G401.6 (cell line): ENCODE results near the gene ANKRD52.
A peak's percentile ranks its signal among the peaks of the same experiment; 100 is the strongest.

Experiments used
- FAIRE-seq: peaks from 2 replicates; lab custom pipeline; 2012; peaks lifted over from hg19 to GRCh38; lab: Jason Lieb, UNC

The ANKRD52 gene

DNA sequence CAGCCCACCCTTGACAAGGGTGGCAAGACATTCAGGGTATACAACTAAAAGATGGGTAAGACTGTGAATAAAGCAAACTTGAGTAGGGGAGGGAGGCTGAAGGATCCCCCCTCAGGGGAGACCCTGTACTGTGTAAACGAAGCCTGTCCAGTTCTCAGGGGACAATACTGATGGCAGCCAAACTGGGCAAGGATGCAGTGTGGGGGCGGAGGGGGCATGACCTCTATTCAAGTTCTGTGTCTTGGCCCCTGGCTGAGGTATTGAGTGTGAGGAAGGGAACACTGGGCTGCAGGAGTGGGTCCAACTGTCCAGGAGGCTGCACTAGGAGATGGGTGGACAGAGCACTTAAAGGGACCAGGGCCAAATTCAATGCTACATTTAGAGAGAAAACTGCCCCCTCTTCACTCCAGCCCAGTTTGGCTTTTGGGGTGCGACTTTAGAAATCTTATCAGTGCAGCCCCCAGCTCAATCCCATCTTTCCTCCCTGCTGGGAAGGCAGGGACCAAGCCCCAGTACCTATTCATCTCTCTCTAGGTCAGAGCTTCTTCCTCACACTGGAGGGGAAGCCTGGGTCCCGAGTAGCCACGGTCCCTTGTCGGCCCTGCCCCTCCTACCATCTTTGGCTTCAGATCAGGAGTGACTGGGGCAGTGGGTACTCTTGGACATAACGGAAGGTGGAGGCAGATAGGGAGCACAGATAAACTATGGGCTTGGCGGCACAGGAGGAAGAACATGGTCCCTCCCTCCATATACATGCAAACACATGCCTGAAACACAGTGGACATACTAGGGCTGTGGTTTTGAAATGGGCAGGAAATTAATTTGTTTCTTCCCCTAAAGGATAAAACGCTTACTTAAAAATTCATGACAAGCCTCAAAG lies 16.5 kb downstream of the ANKRD52 start:
- no peak for FAIRE-seq

DNA sequence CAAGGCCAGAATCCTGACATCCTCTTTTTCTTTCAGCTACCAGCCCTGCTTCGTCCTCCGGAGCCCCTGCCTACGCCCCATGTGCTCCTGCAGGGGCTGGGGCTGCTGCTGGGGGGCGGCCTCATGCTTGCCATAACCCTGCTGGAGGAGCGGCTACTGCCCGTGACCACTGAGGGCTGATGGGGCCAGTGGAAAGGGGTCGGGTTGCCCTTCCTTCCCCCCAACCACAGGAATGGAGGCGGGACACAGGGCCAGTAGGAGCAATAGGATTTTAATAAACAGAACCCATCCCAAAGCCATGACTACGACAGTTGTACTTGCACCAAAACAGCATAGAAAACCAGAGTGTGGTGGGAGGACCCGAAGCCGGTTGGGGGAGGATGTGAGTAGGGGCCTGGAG lies 20.6 kb downstream of the ANKRD52 start:
- FAIRE-seq, result no peak

DNA sequence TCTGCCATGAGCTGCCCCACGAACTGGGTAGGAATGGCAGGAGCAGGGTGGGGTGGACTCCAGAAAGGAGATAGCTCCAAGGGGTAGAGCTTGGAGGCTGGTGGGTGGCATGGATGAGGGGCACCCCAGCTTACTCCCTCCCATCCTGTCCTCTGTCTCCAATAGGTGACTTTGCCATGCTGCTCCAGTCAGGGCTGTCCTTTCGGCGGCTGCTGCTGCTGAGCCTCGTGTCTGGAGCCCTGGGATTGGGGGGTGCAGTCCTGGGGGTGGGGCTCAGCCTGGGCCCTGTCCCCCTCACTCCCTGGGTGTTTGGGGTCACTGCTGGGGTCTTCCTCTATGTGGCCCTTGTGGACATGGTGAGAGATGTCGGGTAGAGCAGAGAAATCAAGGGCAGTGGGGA lies 21.2 kb downstream of the ANKRD52 start:
- FAIRE-seq, result no peak

DNA sequence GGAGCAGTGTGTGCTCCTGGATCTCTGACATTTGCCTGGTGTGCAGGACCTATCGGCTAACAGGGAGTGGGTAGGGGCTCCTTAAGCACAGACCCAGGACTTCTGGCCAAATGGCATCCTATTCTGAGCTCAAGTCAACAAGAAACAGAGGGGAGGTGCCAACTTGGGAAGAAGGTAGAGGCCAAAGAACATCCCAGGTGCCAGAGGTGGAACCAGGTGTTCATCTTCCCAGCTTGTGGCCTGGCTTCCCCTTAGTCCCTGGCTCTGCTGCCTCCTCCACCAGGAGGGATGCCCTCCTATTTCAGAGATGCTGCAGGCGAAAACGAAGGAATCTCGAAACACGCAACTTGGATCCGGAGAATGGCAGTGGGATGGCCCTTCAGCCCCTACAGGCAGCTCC lies 22.1 kb downstream of the ANKRD52 start:
- no peak for FAIRE-seq

DNA sequence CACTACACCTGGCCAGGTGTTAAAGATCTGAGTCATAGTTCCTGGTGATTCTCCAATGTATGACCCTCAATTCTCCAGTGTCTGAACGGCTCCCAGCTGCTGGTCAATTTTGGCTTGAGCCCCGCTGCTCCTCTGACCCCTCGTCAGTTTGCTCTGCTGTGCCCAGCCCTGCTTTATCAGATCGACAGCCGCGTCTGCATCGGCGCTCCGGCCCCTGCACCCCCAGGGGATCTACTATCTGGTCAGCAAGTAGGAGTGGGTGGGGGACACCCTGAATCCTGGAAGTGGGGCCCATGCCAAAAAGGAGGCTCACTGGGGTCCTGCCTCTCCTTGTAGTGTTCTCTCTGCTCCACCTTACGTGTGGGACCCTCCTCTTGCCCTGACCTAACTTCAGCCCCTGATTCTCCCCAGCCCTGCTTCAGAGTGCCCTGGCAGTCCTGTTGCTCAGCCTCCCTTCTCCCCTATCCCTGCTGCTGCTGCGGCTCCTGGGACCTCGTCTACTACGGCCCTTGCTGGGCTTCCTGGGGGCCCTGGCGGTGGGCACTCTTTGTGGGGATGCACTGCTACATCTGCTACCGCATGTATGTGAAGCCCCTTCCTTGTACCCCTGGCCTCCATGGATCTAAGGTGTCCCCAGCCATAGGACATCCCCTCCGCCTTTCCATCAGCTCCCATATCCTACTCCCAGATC lies 23.3 kb downstream of the ANKRD52 start:
- no peak for FAIRE-seq

DNA sequence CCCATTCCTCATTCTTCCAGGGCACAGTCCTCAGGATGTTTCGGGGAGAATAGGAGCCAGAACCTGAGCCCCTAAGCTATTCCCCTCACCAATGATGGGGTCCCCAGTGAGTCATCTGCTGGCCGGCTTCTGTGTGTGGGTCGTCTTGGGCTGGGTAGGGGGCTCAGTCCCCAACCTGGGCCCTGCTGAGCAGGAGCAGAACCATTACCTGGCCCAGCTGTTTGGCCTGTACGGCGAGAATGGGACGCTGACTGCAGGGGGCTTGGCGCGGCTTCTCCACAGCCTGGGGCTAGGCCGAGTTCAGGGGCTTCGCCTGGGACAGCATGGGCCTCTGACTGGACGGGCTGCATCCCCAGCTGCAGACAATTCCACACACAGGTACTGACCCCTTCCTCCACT lies 27.0 kb downstream of the ANKRD52 start:
- no peak for FAIRE-seq

DNA sequence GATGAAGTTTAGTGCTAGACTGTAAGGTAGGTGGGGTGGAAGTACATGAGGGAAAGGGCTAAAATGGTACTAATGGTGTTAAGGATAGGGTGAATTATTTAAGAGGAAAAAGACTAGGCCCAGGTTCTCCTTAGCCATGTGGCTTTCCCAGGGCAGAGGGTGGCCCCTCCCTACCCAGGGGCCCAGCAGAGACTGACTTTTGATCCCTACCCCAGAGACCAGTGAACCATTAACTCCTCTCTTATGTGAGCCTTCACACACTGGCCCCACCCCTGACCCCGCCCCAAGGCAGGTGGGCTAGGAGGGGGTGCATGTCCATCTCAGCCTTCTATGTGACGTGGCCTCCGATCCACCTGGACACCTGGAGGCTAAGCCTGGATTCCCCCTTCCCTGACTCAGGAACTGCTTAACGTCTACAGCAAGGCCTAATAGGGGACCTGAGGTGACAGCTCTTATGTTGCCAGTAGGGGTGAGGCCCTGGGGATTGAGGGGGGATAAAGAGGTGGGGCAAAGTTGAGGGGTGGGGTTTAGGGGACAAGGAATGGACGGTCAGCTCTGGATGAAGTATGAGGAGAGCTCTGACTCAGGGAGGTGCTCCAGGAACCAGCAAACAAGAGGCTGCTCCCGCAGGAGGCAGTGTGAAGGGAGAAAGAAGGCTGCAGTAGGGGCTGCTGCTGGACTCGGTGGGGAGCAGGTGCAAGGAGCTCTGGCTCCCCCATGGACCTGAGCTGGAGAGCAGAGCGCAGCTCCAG lies 27.6 kb downstream of the ANKRD52 start:
- FAIRE-seq, result no peak

DNA sequence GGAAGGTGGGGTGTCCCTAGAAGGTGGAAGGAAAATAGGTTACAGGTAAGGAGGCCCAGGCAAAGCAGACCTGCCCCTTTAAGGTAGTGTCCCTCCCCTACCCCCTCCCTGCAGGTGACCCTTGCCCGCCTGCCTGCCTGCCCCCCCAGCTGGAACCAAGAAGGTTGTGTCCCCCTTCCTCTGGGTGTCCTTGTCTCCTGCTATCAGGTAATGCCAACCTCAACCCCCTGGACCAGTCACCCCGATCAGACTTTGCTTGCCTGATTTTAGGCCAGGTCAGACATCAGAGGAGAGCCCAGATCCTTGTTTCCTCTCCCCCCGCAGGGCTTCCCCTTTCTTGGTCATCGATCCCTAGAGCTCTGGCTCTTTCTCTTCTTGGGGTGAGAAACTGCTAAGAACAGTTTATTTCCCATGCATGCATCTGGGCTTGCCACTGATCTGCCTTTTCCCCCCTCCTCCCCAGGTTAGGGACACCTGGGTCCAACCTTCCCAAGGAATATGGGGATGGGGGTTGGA lies 28.2 kb downstream of the ANKRD52 start, which contains the start of gene SLC39A5:
Gene SLC39A5 (plus strand): TSS at position 136 of the 516 bp plus-strand sequence. CDS start 1,224 bp downstream, outside the sequence.
- FAIRE-seq, result no peak

DNA sequence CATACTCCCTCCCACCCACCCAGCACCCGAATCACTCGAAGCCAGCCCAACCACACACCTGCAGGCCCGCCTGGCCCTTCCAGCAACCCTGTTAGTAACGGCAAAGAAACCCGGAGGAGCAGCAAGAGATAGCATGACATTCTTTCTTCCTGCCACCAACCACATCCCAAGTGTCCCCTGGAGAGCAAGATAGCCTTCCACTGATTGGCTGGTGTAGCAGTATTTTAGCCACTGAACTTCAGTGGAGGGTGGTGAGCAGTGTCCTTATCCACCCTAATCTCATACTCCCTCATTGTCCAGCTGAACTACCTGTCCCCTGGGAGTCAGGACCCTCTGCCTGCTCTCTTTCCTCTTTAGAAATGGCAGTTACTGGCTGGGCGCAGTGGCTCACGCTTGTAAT lies 29.1 kb downstream of the ANKRD52 start:
- no peak for FAIRE-seq

DNA sequence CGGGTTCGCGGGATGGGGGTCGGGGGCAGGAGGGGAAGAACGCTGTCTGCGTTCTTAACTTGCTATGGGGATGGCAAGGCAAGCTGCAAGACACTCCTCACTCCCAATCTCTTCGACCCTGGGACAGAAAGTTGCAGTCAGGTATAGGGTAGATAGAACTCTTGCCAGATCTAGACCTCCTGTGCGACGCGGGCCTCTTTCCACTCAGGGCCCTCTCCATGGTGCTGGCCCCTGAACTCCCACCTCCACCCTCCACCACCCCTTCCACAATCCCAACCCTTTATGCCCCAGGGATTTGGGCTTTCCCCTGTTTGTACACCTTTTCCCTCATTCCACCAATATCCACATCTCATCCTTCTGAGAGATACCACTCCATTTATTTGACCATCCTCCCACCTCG lies 33.2 kb downstream of the ANKRD52 start:
- no peak for FAIRE-seq

DNA sequence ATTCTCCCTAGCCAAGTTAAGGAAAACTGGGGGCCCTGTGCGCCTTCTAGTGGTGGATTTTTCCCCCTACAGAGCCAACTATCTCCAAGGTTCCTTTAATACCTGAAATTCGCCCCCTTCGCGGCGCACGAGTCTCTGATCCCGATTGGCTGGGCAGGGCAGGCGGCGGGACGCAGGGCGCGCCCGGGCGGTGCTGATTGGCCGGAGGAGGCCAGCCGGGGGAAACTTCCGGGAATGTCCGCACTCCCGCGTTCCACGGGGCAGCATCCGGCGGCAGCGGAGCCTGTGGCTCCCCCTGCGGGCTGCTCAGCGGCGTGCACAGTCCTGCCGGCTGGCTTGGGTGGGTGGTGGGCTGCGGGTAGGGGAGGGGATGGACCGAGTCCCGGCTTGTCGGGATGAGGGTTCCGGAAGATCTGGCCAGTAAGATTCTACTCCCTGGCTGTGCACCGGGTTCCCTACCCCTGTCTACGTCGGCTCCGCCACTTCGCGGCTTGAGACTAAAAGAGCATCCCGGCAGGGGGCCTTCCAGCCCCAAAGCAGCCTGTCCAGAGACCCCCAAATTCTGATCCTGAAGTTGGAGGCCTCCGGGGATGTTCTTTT lies 34.0 kb downstream of the ANKRD52 start, which contains the start of gene NABP2:
Gene NABP2 (plus strand): TSS at position 241 of the 600 bp plus-strand sequence. CDS start 515 bp downstream, outside the sequence.
- FAIRE-seq, result peak; percentile 96

DNA sequence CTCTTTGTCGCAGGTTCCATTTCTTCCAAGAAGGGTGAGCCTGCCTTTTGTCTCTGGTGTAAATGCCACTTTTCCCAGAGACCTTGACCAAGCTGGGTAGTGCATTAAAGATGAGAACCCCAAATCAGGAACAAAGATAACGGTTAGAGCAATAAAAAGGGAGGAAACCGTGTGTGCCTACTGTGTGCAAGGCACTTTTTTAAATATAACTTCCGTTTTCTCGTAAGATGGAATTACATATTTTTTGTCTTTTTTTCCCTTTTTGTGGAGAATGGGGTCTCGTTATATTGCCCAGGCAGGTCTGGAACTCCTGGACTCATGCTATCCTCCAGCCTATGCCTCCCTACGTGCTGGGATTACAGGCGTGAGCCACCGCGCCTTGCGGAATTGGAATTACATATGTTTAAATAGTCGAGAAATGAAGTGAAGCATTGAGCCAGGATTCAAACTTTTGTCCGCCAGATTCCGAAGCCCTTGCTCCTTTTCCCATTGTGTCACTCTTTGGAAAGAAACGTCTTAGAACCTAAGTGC lies 34.5 kb downstream of the ANKRD52 start:
- FAIRE-seq, result no peak

DNA sequence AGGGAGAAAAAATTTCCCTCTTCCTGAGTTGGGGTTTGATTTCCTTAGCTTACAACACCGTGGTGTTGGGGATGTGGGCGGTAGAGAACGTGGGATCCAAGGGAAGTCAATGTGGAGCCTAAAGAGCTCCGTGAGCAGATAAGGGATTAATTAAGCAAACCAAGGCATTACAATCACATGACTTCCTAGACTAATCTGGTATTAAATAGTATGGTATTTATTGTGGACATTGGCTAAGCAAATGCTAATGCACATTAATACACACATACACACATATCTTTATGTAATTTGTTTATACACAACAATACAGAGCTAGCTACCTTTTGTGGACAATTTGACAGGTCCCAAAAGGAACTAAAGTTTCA lies 35.7 kb downstream of the ANKRD52 start:
- FAIRE-seq, result no peak

DNA sequence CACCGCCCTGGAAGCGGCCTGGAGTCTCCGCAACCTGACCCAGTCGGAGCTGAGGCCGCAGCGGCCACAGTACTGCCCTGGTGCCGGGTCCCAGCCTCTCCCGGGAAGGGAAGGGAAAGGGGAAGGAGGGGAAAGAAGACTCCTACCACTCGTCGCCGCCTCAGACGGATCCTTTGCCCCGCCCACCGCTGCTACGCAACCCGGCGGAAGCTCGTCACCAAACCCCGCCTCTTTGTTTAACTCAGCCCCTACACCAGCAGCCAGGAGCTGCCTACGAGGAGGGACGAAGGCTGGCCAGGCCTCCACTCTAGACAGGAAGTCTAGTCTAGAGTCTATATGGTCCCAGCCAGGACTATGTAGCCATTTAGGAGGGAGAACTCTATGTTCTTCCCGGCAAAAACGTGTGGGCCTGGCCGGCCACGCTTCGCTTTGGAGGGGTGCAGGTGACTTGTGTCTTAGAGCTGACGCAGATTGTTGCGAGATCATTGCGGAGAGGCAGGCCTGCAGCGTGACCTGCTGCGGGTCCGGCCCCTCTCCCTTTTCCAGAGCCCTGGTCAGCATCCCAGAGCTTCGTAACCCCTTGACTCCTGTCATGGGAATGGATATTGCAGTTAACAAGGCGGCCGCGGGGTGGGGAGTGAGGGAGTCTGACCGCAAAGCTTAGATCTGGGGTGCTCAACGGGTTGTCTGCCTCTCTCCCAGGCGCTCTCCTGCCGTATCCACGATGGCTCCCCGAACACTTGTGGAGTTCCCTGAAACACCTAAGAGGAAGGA lies 36.2 kb downstream of the ANKRD52 start, which contains the start of gene RNF41:
Gene RNF41 (minus strand): TSS at position 166 of the 774 bp plus-strand sequence. CDS start 7,875 bp downstream, outside the sequence.
- FAIRE-seq, result peak; percentile 97

DNA sequence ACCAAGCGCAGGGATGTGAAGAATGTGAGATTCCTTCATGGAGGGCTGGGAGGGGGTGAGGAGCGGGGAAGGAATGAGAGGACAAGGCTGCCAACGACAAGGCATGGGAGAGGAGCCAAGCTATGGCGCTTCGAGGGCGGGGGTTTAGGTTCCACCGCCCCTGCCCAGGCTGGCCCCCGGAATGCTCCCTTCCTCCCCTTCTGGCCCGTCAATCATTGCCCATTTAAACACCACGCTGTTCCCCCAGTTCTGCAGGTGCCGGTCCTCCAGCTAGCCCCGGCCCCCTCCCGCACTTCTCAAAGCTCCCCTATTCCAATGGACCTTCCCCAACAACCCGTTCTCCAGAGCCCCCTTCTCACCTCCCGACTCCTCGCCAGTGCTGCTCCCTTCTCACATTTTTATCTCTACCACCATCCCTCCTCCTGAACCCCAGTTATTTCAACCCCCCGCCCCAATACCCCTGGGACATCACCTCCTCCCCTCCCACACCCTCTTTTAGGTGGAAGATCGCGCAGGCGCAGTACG lies 36.9 kb downstream of the ANKRD52 start:
- no peak for FAIRE-seq

DNA sequence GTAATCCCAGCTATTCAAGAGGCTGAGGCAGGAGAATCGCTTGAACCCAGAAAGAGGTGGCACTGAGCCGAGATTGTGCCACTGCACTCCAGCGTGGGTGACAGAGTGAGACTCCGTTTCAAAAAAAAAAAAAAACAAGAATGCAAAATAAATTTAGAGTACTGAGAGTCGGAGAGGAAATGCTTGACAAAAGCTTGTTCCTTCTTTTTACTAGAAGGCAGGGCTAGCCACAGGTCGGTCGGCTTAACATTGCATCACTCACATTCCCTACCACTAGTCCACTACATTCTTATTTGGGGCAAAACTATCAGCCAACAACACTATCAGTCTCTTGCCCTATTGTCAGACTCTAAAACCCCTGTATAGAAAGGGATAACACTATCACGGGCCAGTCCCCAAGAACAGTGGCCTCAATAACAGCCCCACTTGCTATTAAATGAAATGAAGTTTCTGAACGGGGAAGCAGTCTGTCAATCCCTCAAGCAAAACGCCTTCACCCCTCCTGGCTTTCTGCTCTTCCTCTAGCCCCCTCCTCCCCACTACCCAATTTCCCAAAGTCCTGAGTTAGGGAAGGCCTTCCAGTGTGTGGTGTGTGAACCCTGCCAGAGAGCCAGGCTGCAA lies 37.5 kb downstream of the ANKRD52 start:
- FAIRE-seq, result no peak

DNA sequence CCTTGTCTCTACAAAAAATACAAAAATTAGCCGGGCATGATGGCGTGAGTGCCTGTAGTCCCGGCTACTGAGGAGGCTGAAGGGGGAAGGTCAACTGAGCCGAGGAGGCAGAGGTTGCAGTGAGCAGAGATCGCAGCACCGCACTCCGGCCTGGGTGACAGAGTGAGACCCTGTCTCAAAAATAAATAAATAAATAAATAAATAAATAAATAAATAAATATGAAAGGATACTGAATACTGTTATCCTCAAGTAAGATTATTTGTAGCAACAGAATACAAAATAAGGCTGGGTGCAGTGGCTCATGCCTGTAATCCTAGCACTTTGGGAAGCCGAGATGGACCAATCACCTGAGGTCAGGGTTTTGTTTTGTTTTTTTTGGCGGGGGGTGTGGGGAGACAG lies 38.3 kb downstream of the ANKRD52 start:
- FAIRE-seq, result no peak

DNA sequence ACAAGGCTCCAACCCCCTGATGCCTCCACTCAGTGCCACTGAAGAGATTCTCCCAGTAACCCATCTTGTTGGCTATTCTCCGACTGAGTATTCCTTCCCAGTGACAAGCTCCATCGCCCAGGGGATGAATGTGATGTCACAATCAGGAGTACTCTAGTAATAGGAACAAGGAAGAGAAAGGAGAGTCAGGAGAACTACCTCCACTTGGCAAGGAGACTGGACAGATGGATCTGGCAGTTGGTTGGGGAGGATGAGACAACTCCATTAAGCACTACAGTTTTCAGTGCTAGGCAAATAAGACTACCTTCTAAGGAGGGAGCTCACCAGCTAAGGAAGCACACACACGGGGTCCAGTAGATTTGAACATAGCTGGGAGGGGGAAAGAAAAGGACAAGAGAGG lies 41.7 kb downstream of the ANKRD52 start:
- FAIRE-seq, result no peak

DNA sequence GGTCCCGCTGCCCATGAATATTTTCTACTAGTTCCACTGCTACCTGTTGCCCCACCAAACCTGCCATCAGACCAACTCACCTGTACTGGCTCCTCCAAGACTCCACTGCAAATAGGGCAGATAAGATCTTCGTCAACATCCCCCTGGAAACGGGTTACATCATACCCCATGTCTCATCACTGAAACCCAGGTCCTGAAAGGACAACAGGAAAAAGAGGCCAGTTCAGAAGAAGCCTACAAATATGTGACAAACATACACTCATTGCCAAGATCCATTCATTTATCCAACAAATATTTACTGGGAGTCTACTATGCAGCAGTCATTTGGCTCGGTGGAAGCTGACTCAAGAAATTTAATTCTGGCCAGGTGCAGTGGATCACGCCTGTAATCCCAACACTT lies 44.3 kb downstream of the ANKRD52 start:
- no peak for FAIRE-seq

DNA sequence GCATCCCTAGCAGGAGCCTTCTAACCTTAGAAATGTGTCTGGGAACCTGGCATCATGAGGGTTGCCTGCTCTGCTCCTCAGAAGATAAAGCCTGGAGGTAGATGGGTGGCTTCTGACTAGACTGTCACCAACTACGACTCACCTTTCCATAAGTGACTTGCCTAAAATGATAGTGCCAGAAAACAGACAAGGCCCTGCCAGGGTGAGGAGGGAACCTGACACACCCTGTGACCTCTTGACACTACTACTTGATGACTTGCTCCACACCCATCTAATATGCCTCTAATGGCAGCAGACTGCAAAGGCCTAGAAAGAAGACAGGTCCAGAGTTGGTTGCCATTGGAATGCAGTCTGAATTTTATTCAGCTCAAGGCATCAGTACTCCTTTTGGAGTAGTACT lies 45.8 kb downstream of the ANKRD52 start:
- no peak for FAIRE-seq
